HG03280 (cell line): ENCODE data around the gene MZB1.
A peak's percentile ranks its signal among the peaks of the same experiment; 100 is the strongest.

Experiments
- ATAC-seq: cut with Tn5 transposase; IDR thresholded peaks from one replicate; pipeline ENCODE4 v1.9.1; 2021; ENCODE audit warnings: mild to moderate bottlenecking, moderate library complexity; ENCODE audit not compliant: unreplicated experiment

Gene MZB1

GRCh38 chr5:139389701-139390638, at the start of gene MZB1:
TSS of gene MZB1 (minus strand) at chr5:139389913. CDS start at chr5:139389856, 57 bp downstream.
- ATAC-seq: peak; percentile 40

- peak; percentile 88 for ATAC-seq
Observed at GRCh38 chr5:139439013-139439903, 49.5 kb upstream of the MZB1 start, which contains the start of gene DNAJC18. TSS of gene DNAJC18 (minus strand) at chr5:139439525. CDS start at chr5:139439445, 80 bp downstream.

GRCh38 chr5:139438707-139439012, 48.9 kb upstream of the MZB1 start:
- ATAC-seq: no peak

GRCh38 chr5:139435676-139436075, 46.0 kb upstream of the MZB1 start:
- ATAC-seq: no peak

- ATAC-seq: no peak
Observed at GRCh38 chr5:139431706-139432105, 42.0 kb upstream of the MZB1 start.

- no peak for ATAC-seq
Observed at GRCh38 chr5:139430015-139430414, 40.3 kb upstream of the MZB1 start.

GRCh38 chr5:139426203-139426885, 36.6 kb upstream of the MZB1 start:
- ATAC-seq: no peak

- no peak for ATAC-seq
Observed at GRCh38 chr5:139425497-139425896, 35.8 kb upstream of the MZB1 start.

- no peak for ATAC-seq
Observed at GRCh38 chr5:139422307-139422893, 32.7 kb upstream of the MZB1 start.

GRCh38 chr5:139419226-139420192, 29.8 kb upstream of the MZB1 start:
- no peak for ATAC-seq

- ATAC-seq: no peak
Observed at GRCh38 chr5:139418793-139419192, 29.1 kb upstream of the MZB1 start.

GRCh38 chr5:139417214-139417613, 27.5 kb upstream of the MZB1 start:
- no peak for ATAC-seq

GRCh38 chr5:139416651-139417050, 26.9 kb upstream of the MZB1 start:
- no peak for ATAC-seq

- no peak for ATAC-seq
Observed at GRCh38 chr5:139415869-139416268, 26.2 kb upstream of the MZB1 start.

- no peak for ATAC-seq
Observed at GRCh38 chr5:139415221-139415861, 25.6 kb upstream of the MZB1 start.

GRCh38 chr5:139414581-139415130, 24.9 kb upstream of the MZB1 start:
- ATAC-seq: no peak

- no peak for ATAC-seq
Observed at GRCh38 chr5:139413963-139414362, 24.2 kb upstream of the MZB1 start.

- ATAC-seq: no peak
Observed at GRCh38 chr5:139413153-139413552, 23.4 kb upstream of the MZB1 start.
